ENCODE data around the gene PPP2R1B.
A peak's percentile ranks its signal among the peaks of the same experiment; 100 is the strongest.

The PPP2R1B gene

DNA sequence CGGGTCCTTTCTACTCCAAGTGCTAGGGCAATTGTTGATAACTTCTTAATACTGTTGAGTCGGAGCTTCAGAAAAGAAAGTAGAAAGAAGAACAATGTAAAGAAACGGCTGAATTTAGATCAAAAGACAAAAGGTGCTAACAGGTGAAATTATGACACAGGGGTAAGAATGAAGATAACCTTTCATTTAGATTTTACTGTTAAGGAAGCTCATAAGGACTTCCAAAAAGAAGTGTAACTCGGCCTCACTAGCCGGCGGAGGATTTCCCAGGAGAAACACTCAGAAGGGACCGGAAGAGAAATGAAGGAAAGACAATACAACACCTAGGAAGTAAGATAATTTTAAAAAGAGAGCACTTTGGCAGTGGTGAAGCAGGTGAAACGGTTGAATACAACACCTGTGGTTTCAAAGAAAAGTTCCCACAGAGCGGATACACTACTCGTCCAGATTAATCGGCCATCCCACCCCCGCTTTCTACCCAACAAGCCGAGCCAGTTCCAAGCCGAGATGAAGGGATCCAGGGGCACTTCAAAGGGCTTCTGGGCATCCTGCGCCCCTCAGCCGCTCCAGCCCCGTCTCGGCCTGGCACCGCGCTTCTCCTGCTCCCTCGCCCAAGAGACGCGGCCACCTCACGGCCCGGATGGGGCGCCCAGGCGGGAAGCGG is 737 bp downstream of the PPP2R1B start:
- peaks cover 0 to 32% of the 10 kb centered on the region in 2 donors for H3K4me1 ChIP-seq (ENCODE audit: control insufficient read depth in 1 of 2, insufficient read depth in 2 of 2, low read length in 2 of 2)
- peaks cover 19 to 26% of the 10 kb centered on the region in 2 donors for H3K36me3 ChIP-seq (ENCODE audit: control insufficient read depth in 1 of 2, insufficient read depth in 2 of 2, low read length in 2 of 2)
- no peaks in the 10 kb centered on the region for H3K9me3 ChIP-seq (ENCODE audit: control insufficient read depth in 1 of 2, low read length in 2 of 2)
- H3K27me3 ChIP-seq (ENCODE audit: low read depth, low read length), result no peaks in the 10 kb centered on the region
- peak overlapping the region; percentile 70 for H3K27ac ChIP-seq (ENCODE audit: low read length)
- H3K4me3 ChIP-seq (ENCODE audit: low read depth in 1 of 2, low read length in 2 of 2), result peak overlapping the region; percentile 85 to 93

DNA sequence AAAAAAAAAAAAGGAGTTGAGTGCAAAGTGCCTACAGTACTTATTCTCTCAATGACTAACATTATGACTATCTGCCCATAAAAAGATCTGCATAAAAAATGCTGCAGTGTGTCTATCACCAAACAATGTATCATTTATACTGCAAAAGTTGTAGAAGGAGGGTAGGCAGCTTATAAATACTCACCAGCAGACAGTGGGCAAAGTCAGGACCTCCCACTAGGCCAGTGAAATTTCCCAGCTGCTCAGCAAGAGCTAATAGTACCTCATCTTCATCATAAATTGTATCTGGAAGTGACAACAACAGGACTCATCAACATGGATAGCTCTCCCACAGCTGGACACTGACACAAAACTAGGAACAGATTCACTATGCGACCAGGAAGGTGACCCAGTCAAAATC is 1.6 kb downstream of the PPP2R1B start:
- Histone ChIP-seq H3K9me3 (ENCODE audit: control insufficient read depth in 1 of 2, low read length in 2 of 2) (no peaks in the 10 kb centered on the region), H3K4me1 (ENCODE audit: control insufficient read depth in 1 of 2, insufficient read depth in 2 of 2, low read length in 2 of 2) (peaks cover 0 to 32% of the 10 kb centered on the region in 2 donors), H3K27ac (ENCODE audit: low read length) (peak overlapping the region; percentile 70), H3K27me3 (ENCODE audit: low read depth, low read length) (no peaks in the 10 kb centered on the region), H3K4me3 (ENCODE audit: low read depth in 1 of 2, low read length in 2 of 2) (peak overlapping the region; percentile 85 to 93), H3K36me3 (ENCODE audit: control insufficient read depth in 1 of 2, insufficient read depth in 2 of 2, low read length in 2 of 2) (peaks cover 27 to 34% of the 10 kb centered on the region in 2 donors)

DNA sequence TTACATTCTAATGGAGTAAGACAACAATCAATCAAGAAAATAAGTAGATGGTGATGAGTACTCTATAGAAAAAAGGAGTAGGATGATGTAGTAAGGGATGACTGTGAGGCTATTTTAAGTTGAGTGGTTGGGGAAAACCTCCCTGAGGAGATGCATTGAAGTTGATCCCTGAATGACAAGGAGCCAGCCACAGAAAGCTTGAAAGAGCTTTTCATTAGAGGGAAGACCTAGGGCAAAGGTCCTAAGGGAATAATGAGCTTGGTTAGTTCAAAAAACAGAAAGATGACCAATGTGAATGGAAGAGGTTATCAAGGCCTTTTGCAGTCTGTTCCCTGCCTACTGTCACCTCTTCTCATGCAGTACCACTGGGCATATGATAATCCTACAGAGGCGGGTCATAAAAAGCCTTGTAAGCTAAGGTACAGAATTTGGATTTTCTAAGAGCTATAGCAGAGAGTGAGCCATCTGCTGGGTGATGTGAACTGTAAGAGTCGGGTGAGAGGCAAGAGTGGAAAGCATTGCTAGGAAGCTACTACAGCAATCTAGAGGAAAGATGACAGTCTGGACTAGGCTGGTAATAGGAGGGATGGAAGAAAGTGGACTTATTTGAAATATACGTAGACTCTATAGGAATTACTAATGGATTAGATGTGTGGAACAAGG is 3.1 kb downstream of the PPP2R1B start:
- Histone ChIP-seq H3K4me1 (ENCODE audit: control insufficient read depth in 1 of 2, insufficient read depth in 2 of 2, low read length in 2 of 2) (peaks cover 0 to 32% of the 10 kb centered on the region in 2 donors), H3K27me3 (ENCODE audit: low read depth, low read length) (no peaks in the 10 kb centered on the region), H3K9me3 (ENCODE audit: control insufficient read depth in 1 of 2, low read length in 2 of 2) (no peaks in the 10 kb centered on the region), H3K36me3 (ENCODE audit: control insufficient read depth in 1 of 2, insufficient read depth in 2 of 2, low read length in 2 of 2) (peaks cover 36 to 42% of the 10 kb centered on the region in 2 donors), H3K4me3 (ENCODE audit: low read depth in 1 of 2, low read length in 2 of 2) (no peak overlapping the region), H3K27ac (ENCODE audit: low read length) (no peak overlapping the region)

DNA sequence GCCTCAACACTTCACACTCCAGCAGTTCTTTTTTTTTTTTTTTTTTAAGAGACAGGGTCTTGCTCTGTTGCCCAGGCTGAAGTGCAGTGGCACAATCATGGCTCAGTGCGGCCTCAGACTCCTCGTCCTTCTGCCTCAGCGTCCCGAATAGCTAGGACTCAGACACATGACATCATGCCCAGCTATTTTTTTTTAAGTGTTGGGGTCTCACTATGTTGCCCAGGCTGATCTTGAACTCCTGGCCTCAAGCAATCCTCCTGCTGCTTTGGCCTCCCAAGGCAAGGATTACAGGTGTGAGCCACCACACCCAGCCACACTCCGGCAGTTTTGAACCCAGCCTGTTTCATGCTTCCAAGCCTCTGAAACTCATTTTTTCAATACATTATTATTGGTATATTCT is 3.7 kb downstream of the PPP2R1B start:
- Histone ChIP-seq H3K4me1 (ENCODE audit: control insufficient read depth in 1 of 2, insufficient read depth in 2 of 2, low read length in 2 of 2) (peaks cover 0 to 32% of the 10 kb centered on the region in 2 donors), H3K27me3 (ENCODE audit: low read depth, low read length) (no peaks in the 10 kb centered on the region), H3K9me3 (ENCODE audit: control insufficient read depth in 1 of 2, low read length in 2 of 2) (no peaks in the 10 kb centered on the region), H3K4me3 (ENCODE audit: low read depth in 1 of 2, low read length in 2 of 2) (no peak overlapping the region), H3K27ac (ENCODE audit: low read length) (no peak overlapping the region), H3K36me3 (ENCODE audit: control insufficient read depth in 1 of 2, insufficient read depth in 2 of 2, low read length in 2 of 2) (peaks cover 36 to 42% of the 10 kb centered on the region in 2 donors)

DNA sequence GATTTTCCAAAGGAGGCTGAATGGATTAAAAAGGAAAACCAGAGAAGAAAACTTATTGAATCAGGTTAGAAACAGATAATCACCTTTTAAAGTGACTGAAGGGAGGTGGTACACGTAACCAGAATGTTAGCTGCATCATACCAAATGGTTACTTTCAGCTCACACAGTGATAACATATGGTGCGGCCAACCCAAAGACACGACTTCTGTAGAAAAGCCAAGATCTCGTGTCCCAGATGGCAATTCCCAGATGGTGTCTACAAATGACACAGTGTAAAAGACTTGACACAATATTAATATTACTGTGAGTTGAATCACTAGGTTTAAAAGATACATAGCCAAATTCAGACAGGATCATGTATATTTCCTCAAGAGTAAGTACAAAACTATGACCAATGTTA is 5.2 kb downstream of the PPP2R1B start:
- Histone ChIP-seq H3K4me1 (ENCODE audit: control insufficient read depth in 1 of 2, insufficient read depth in 2 of 2, low read length in 2 of 2) (peaks cover 0 to 23% of the 10 kb centered on the region in 2 donors), H3K27ac (ENCODE audit: low read length) (no peak overlapping the region), H3K9me3 (ENCODE audit: control insufficient read depth in 1 of 2, low read length in 2 of 2) (no peaks in the 10 kb centered on the region), H3K4me3 (ENCODE audit: low read depth in 1 of 2, low read length in 2 of 2) (no peak overlapping the region), H3K27me3 (ENCODE audit: low read depth, low read length) (no peaks in the 10 kb centered on the region), H3K36me3 (ENCODE audit: control insufficient read depth in 1 of 2, insufficient read depth in 2 of 2, low read length in 2 of 2) (peaks cover 40 to 45% of the 10 kb centered on the region in 2 donors)

DNA sequence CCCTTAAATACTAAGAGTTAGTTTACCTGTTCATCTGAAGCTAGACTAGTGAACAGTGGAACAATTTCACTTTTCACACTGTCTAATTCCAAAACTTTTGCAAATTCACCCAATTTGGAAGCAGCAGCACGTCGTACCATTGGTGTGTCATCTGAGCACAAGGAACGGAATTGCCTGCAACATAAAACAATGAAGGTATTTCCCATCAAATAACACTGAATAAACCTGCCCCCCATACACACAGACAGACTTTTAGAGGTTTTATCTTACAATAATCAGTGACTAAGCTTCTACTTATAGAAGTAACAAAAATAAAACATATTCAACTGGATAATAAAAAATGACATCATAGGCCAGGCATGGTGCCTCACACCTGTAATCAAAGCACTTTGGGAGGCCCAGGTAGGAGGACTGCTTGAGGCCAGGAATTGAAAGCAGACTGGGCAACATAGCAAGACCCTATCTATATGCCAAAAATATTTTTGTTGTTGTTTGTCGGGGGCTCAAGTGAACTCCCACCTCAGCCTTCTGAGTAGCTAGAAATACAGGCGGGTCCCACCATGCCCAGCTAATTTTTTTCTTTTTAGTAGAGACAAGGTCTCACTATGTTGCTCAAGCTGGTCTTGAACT is 6.3 kb downstream of the PPP2R1B start:
- Histone ChIP-seq H3K27ac (ENCODE audit: low read length) (no peak overlapping the region), H3K36me3 (ENCODE audit: control insufficient read depth in 1 of 2, insufficient read depth in 2 of 2, low read length in 2 of 2) (peaks cover 46 to 50% of the 10 kb centered on the region in 2 donors), H3K4me1 (ENCODE audit: control insufficient read depth in 1 of 2, insufficient read depth in 2 of 2, low read length in 2 of 2) (peaks cover 0 to 18% of the 10 kb centered on the region in 2 donors), H3K4me3 (ENCODE audit: low read depth in 1 of 2, low read length in 2 of 2) (no peak overlapping the region), H3K27me3 (ENCODE audit: low read depth, low read length) (no peaks in the 10 kb centered on the region), H3K9me3 (ENCODE audit: control insufficient read depth in 1 of 2, low read length in 2 of 2) (no peaks in the 10 kb centered on the region)

DNA sequence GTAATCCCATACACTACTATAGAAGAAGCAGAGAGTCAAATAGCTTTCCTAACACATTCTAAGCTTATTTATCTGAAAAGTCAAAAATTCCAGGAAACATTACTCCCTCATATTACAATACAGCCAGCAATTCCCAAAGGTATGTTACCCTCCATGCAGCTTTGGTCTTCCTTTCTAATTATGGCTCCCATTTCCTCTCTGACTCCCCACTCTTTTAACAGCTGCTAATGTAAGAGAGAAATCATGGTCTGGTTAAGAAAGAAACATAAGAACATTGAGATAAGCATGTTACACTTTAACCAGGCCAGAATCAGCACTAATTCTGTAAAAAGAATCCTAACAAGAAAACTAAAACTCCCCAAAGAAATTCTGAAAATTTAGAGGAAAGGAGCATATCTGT is 6.8 kb downstream of the PPP2R1B start:
- Histone ChIP-seq H3K4me3 (ENCODE audit: low read depth in 1 of 2, low read length in 2 of 2) (no peak overlapping the region), H3K36me3 (ENCODE audit: control insufficient read depth in 1 of 2, insufficient read depth in 2 of 2, low read length in 2 of 2) (peaks cover 48 to 54% of the 10 kb centered on the region in 2 donors), H3K27me3 (ENCODE audit: low read depth, low read length) (no peaks in the 10 kb centered on the region), H3K27ac (ENCODE audit: low read length) (no peak overlapping the region), H3K9me3 (ENCODE audit: control insufficient read depth in 1 of 2, low read length in 2 of 2) (no peaks in the 10 kb centered on the region), H3K4me1 (ENCODE audit: control insufficient read depth in 1 of 2, insufficient read depth in 2 of 2, low read length in 2 of 2) (peaks cover 0 to 13% of the 10 kb centered on the region in 2 donors)

DNA sequence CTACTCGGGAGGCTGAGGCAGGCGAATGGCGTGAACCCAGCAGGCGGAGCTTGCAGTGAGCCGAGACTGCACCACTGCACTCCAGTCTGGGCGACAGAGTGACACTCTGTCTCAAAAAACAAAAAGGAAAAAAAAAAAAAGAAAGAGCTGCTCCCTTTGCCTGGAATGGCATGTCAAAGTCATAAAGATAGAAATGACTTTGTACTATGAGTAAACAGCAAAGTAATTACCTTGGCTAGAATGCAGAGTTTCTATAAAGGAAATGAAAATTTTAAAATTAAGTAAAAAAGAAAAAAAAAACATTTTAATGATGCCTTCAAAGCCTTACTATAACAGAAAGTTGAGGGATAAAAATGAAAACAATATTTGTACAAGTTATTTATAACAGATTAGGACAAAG is 10.1 kb downstream of the PPP2R1B start:
- Histone ChIP-seq H3K4me1 (ENCODE audit: control insufficient read depth in 1 of 2, insufficient read depth in 2 of 2, low read length in 2 of 2) (no peaks in the 10 kb centered on the region), H3K36me3 (ENCODE audit: control insufficient read depth in 1 of 2, insufficient read depth in 2 of 2, low read length in 2 of 2) (peaks cover 49 to 63% of the 10 kb centered on the region in 2 donors), H3K4me3 (ENCODE audit: low read depth in 1 of 2, low read length in 2 of 2) (no peak overlapping the region), H3K27me3 (ENCODE audit: low read depth, low read length) (no peaks in the 10 kb centered on the region), H3K27ac (ENCODE audit: low read length) (no peak overlapping the region), H3K9me3 (ENCODE audit: control insufficient read depth in 1 of 2, low read length in 2 of 2) (no peaks in the 10 kb centered on the region)

DNA sequence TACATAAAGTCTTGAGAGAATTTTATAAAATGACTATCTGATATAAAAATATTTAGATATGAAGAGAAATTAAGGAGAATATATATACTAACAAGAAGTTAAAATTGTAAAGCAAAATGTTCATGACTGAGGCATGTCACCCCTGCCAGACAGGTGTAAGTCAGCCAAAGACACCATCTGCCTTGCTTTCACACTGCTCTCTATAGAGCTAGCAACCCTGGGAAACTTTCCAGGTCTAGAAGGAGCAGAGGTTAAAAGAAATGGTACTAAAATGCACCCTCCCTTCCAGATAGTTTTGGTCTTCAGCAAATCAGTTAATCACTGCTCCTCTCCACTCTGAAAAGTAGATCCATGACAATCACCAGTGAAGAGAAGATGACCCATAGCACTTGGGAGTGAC is 16.5 kb downstream of the PPP2R1B start:
- Histone ChIP-seq H3K9me3 (ENCODE audit: control insufficient read depth in 1 of 2, low read length in 2 of 2) (no peaks in the 10 kb centered on the region), H3K27ac (ENCODE audit: low read length) (no peak overlapping the region), H3K4me3 (ENCODE audit: low read depth in 1 of 2, low read length in 2 of 2) (no peak overlapping the region), H3K36me3 (ENCODE audit: control insufficient read depth in 1 of 2, insufficient read depth in 2 of 2, low read length in 2 of 2) (peaks cover 51 to 66% of the 10 kb centered on the region in 2 donors), H3K27me3 (ENCODE audit: low read depth, low read length) (no peaks in the 10 kb centered on the region), H3K4me1 (ENCODE audit: control insufficient read depth in 1 of 2, insufficient read depth in 2 of 2, low read length in 2 of 2) (no peaks in the 10 kb centered on the region)

DNA sequence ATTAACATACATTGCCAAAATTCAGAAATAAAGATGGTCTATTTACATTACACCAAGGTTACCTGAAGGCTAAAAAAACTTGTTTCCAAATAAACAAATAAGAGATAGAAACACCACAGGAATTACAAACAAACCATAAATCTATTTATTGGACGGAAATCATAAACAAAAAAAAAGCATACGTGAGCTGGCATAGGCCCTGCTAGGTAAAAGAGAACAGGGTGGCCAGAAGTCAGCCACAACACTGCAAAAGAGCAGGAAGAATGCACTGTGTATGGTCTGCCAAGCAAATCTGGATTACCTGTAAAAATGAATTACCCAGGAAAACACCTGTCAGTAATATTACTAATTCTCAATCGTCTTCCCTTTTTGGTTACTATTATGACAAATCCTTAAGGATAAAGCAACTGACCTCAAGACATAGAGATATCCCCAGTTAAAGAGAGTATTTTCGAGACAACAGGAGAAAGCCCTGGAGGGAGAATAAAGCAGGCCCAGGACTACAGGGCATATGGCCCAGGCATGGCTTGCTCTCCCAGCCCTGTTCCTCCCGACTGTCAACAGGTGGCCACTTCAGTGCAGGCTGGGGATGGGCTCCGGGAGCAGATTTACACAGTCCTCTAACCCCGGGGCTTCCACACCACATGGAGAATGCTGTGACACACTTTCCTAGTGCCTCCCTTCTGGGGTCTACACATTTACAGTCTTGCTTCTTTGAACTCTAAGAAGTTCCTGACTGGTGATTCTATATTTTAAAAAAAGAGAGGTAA is 18.0 kb downstream of the PPP2R1B start:
- no peak overlapping the region for H3K4me3 ChIP-seq (ENCODE audit: low read depth in 1 of 2, low read length in 2 of 2)
- H3K9me3 ChIP-seq (ENCODE audit: control insufficient read depth in 1 of 2, low read length in 2 of 2), result no peaks in the 10 kb centered on the region
- no peaks in the 10 kb centered on the region for H3K4me1 ChIP-seq (ENCODE audit: control insufficient read depth in 1 of 2, insufficient read depth in 2 of 2, low read length in 2 of 2)
- H3K27me3 ChIP-seq (ENCODE audit: low read depth, low read length), result no peaks in the 10 kb centered on the region
- H3K27ac ChIP-seq (ENCODE audit: low read length), result no peak overlapping the region
- H3K36me3 ChIP-seq (ENCODE audit: control insufficient read depth in 1 of 2, insufficient read depth in 2 of 2, low read length in 2 of 2), result peaks cover 58 to 60% of the 10 kb centered on the region in 2 donors

Measured in muscle layer of duodenum (tissue), 2 donors.